Upper lobe of left lung (tissue), 4 donors: Measurements from ENCODE around the gene CIT.

ENCODE experiments used
- EP300 ChIP-seq, 4 donors: sonication (generic); formaldehyde crosslinking; IDR thresholded peaks; one replicate each; pipeline ENCODE4 v1.5.1; 2017; ENCODE audit warnings: antibody characterized with exemption in 4 of 4, control low read depth in 2 of 4
- POLR2A ChIP-seq, 4 donors: fragments of 450-650 bp; IDR thresholded peaks; one replicate each; pipeline ENCODE4 v1.5.1; 2016 to 2017; ENCODE audit warnings: antibody characterized with exemption in 4 of 4, mild to moderate bottlenecking in 2 of 4
- POLR2AphosphoS5 ChIP-seq, 2 donors: sonication (generic); formaldehyde crosslinking; IDR thresholded peaks; one replicate each; pipeline ENCODE4 v1.5.1; 2017; ENCODE audit warnings: antibody characterized with exemption in 2 of 2
- TF ChIP-seq, protein P1 (sequence below), 6 experiments: fragments of 450-650 bp in 4 of 6; fragments of 200-600 bp in 2 of 6; sonication (generic) in 2 of 6; IDR thresholded peaks; one replicate each; pipeline ENCODE4 v1.5.1; 2016 to 2019; ENCODE audit warnings: antibody characterized with exemption in 6 of 6

DNA sequence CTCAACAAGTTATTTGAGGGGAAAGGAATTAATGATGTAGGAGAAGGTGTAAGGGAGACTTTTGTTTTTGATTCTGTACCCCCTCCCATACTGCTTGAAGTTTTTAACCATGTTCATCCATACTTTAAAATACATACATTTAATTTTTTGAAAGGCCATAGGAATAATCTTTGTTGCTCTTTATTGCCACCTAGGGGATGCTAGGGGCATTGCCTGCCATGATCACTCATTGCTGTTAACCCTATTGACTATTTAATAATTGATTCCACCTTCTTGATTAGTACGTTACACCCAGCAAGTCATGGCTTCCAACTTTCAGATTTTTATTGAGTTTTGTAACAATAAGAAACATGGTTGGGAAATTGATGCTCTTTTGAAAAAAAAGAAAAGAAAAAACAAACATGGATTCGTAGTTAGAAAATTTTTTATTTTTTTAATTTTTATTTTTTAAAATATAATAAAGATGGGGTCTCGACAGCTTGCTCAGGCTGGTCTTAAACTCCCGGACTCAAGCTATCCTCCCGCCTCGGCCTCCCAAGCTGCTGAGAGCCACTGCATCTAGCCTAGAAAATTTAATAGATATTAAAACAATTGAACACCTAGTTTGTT, 217.7 kb downstream of the CIT start:
- TF ChIP-seq, protein P1, sequence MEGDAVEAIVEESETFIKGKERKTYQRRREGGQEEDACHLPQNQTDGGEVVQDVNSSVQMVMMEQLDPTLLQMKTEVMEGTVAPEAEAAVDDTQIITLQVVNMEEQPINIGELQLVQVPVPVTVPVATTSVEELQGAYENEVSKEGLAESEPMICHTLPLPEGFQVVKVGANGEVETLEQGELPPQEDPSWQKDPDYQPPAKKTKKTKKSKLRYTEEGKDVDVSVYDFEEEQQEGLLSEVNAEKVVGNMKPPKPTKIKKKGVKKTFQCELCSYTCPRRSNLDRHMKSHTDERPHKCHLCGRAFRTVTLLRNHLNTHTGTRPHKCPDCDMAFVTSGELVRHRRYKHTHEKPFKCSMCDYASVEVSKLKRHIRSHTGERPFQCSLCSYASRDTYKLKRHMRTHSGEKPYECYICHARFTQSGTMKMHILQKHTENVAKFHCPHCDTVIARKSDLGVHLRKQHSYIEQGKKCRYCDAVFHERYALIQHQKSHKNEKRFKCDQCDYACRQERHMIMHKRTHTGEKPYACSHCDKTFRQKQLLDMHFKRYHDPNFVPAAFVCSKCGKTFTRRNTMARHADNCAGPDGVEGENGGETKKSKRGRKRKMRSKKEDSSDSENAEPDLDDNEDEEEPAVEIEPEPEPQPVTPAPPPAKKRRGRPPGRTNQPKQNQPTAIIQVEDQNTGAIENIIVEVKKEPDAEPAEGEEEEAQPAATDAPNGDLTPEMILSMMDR (IDR thresholded peaks at IDR 0.05) = peak; percentile 56 to 88 (median 68)
- no peak for TF ChIP-seq POLR2A (IDR thresholded peaks at IDR 0.05)
- no peak for TF ChIP-seq POLR2AphosphoS5 (IDR thresholded peaks at IDR 0.05)
- TF ChIP-seq EP300 (IDR thresholded peaks at IDR 0.05) = no peak
